Activated naive CD8-positive, alpha-beta T cell treated with anti-CD3 and anti-CD28 coated beads, Interleukin-2, amount 50 U/mL, for 24 hours (primary cell): ENCODE data around the gene PARVB.

Experiments
- ATAC-seq: fragments of 150-1000 bp; cut with Tn5 transposase; one replicate; pipeline ENCODE4 v1.10.0; 2021
- DNase-seq: peaks from one replicate; pipeline ENCODE4 v3.0.0; 2021
- H3K27ac Mint-ChIP-seq: one replicate; pipeline ENCODE4 v1.8.0; 2021; ENCODE audit warnings: mild to moderate bottlenecking, mixed read lengths
- H3K27me3 Mint-ChIP-seq: one replicate; pipeline ENCODE4 v1.8.0; 2021; ENCODE audit warnings: mixed read lengths
- H3K36me3 Mint-ChIP-seq: one replicate; pipeline ENCODE4 v1.8.0; 2021; ENCODE audit warnings: low read depth, mixed read lengths
- H3K4me1 Mint-ChIP-seq: one replicate; pipeline ENCODE4 v1.8.0; 2021; ENCODE audit warnings: mixed read lengths
- H3K4me3 Mint-ChIP-seq: one replicate; pipeline ENCODE4 v1.8.0; 2021; ENCODE audit warnings: mild to moderate bottlenecking, moderate library complexity, mixed read lengths
- H3K9me3 Mint-ChIP-seq: one replicate; pipeline ENCODE4 v1.8.0; 2021; ENCODE audit warnings: mixed read lengths

Gene PARVB

DNA sequence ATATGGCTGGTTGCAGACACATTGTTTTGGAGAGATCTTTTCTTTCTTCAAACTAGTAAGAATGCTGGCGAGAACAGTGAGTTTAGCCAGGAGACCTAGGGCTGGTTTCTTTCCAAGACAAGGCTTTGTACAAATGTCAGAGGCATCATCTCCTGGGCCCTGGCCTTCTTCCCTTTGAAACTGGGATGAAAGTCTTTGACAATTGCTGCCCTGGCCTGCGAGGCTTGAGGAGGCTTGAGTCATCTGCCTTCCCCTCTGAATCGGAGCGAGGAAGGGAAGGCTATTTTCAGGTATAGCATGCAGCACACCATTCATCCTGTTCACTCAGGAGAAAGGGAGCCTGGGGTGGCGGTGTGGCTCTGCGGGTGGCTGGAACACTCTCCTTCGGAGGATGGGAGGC lies 135.1 kb downstream of the PARVB start:
- H3K9me3 Mint-ChIP-seq: no peaks in the 10 kb centered on the region
- H3K27me3 Mint-ChIP-seq: no peaks in the 10 kb centered on the region
- peaks cover 3% of the 10 kb centered on the region for H3K36me3 Mint-ChIP-seq
- H3K27ac Mint-ChIP-seq: no peak overlapping the region
- ATAC-seq (no peak), DNase-seq (no peak)
- H3K4me1 Mint-ChIP-seq: no peaks in the 10 kb centered on the region
- H3K4me3 Mint-ChIP-seq: no peak overlapping the region

- Mint-ChIP-seq H3K4me3 (no peak overlapping the region), H3K27me3 (no peaks in the 10 kb centered on the region), H3K27ac (no peak overlapping the region), H3K9me3 (no peaks in the 10 kb centered on the region), H3K36me3 (peaks cover 3% of the 10 kb centered on the region), H3K4me1 (no peaks in the 10 kb centered on the region)
- no peak for DNase-seq
- no peak for ATAC-seq
Observed at GRCh38 chr22:44159811-44160210, 135.7 kb downstream of the PARVB start.

GRCh38 chr22:44160421-44160820 lies 136.3 kb downstream of the PARVB start:
- Mint-ChIP-seq H3K9me3 (no peaks in the 10 kb centered on the region), H3K4me3 (no peak overlapping the region), H3K4me1 (no peaks in the 10 kb centered on the region), H3K27ac (no peak overlapping the region), H3K36me3 (peaks cover 3% of the 10 kb centered on the region), H3K27me3 (no peaks in the 10 kb centered on the region)
- DNase-seq: no peak
- no peak for ATAC-seq

GRCh38 chr22:44161673-44162072 lies 137.6 kb downstream of the PARVB start:
- Mint-ChIP-seq H3K27me3 (no peaks in the 10 kb centered on the region), H3K9me3 (no peaks in the 10 kb centered on the region), H3K4me3 (no peak overlapping the region), H3K4me1 (no peaks in the 10 kb centered on the region), H3K27ac (no peak overlapping the region), H3K36me3 (peaks cover 3% of the 10 kb centered on the region)
- DNase-seq (no peak), ATAC-seq (no peak)

DNA sequence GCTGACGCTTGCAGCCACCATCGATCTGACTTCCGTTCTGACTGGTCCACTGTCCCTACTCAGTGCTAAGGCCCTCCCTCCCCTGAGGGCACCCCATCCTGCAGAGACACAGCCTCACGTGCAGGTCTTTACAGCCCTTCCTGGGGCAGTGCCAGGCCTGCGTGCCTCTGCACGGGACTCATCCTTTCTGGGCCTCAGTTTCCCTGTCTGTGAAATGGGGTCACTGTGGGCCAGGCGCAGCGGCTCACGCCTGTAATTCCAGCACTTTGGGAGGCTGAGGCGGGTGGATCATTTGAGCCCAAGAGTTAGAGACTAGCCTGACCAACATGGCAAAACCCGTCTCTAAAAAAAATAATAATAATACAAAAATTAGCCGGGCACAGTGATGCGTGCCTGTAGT lies 138.9 kb downstream of the PARVB start:
- Mint-ChIP-seq H3K27me3 (no peaks in the 10 kb centered on the region), H3K36me3 (peaks cover under 1% of the 10 kb centered on the region), H3K4me3 (no peak overlapping the region), H3K27ac (no peak overlapping the region), H3K4me1 (no peaks in the 10 kb centered on the region), H3K9me3 (no peaks in the 10 kb centered on the region)
- ATAC-seq (no peak), DNase-seq (no peak)

GRCh38 chr22:44163536-44163935 lies 139.4 kb downstream of the PARVB start:
- Mint-ChIP-seq H3K27ac (no peak overlapping the region), H3K4me1 (no peaks in the 10 kb centered on the region), H3K36me3 (no peaks in the 10 kb centered on the region), H3K27me3 (no peaks in the 10 kb centered on the region), H3K4me3 (no peak overlapping the region), H3K9me3 (no peaks in the 10 kb centered on the region)
- DNase-seq (no peak), ATAC-seq (no peak)

- Mint-ChIP-seq H3K9me3 (no peaks in the 10 kb centered on the region), H3K4me1 (no peaks in the 10 kb centered on the region), H3K27me3 (no peaks in the 10 kb centered on the region), H3K36me3 (no peaks in the 10 kb centered on the region), H3K27ac (no peak overlapping the region), H3K4me3 (no peak overlapping the region)
- no peak for DNase-seq
- ATAC-seq: no peak
Observed at GRCh38 chr22:44164031-44164430, 139.9 kb downstream of the PARVB start.

DNA sequence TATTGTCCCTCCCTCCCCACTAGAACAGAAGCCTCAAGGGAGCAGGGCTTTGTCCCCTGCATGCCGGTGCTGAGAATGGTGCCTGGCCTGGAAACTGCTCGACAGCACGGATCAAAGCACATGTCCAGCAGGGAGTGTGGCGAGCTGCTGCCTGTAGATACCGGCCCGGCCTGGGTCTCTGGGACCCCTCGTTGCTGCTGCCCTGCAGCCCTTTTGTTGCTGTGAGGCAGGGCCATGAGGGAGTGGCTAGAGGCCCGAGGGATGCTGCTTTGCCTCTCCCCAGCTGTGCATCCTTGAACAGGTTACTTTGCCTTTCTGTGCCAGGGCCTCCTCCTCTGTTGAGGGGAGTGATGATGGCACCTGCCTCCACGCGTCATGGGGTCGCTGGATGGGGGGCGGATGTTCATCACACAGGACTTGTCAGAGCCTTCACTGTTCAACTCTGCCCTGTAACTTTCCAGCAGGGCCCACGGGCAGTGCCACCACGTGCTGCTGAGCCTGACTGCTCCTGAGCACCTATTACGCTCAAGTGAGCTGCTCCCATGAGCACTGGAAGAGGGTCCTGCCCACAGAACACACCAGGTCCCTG lies 141.3 kb downstream of the PARVB start:
- no peak overlapping the region for H3K27ac Mint-ChIP-seq
- no peaks in the 10 kb centered on the region for H3K36me3 Mint-ChIP-seq
- no peaks in the 10 kb centered on the region for H3K4me1 Mint-ChIP-seq
- H3K4me3 Mint-ChIP-seq: no peak overlapping the region
- DNase-seq (no peak), ATAC-seq (no peak)
- H3K9me3 Mint-ChIP-seq: no peaks in the 10 kb centered on the region
- H3K27me3 Mint-ChIP-seq: no peaks in the 10 kb centered on the region

DNA sequence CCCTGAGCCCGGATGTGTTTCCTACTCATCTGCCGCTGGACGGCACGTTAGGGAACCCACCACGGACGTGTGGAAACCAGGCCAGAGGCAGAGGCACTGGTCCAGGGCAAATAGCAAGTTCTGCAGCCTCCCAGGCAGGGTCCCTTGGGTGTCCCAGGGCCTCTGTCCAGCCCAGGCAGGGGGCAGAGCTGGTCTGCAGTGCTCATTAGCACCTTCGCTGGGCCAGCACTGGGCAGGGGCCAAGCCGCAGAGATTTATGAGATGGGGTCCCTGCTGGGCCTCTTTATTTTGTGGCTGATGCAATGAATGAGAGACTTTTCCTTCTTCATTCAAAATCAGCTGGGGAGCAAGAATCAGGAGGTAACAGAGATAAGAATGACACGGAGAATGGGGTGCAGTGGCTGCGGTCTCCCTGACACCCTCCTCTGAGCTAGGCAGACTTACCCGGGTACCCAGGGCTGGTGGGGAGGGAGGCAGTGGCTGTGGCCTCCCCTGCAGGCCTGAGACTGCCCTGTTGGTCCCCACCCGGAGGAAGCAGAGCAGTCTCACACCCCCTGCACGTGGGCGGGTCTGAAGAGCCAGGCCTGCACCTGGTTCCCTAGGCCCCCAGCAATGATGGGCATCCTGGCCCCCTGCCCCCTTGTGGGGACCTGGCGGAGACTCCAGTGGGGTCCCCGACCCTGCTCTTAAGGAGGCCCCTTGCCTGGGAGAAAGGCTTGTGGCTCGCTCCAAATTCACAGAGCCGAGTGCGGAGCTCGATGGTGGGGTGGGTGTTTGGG lies 142.6 kb downstream of the PARVB start:
- no peak overlapping the region for H3K27ac Mint-ChIP-seq
- no peaks in the 10 kb centered on the region for H3K27me3 Mint-ChIP-seq
- no peaks in the 10 kb centered on the region for H3K36me3 Mint-ChIP-seq
- H3K4me3 Mint-ChIP-seq: no peak overlapping the region
- no peaks in the 10 kb centered on the region for H3K9me3 Mint-ChIP-seq
- no peaks in the 10 kb centered on the region for H3K4me1 Mint-ChIP-seq
- ATAC-seq: no peak
- DNase-seq: no peak

GRCh38 chr22:44167501-44167900 lies 143.4 kb downstream of the PARVB start:
- no peaks in the 10 kb centered on the region for H3K27me3 Mint-ChIP-seq
- H3K4me3 Mint-ChIP-seq: no peak overlapping the region
- H3K4me1 Mint-ChIP-seq: peaks cover 4% of the 10 kb centered on the region
- H3K9me3 Mint-ChIP-seq: no peaks in the 10 kb centered on the region
- no peaks in the 10 kb centered on the region for H3K36me3 Mint-ChIP-seq
- no peak for DNase-seq
- no peak overlapping the region for H3K27ac Mint-ChIP-seq
- ATAC-seq: no peak

GRCh38 chr22:44168206-44168605 lies 144.1 kb downstream of the PARVB start:
- ATAC-seq (no peak), DNase-seq (no peak)
- Mint-ChIP-seq H3K36me3 (no peaks in the 10 kb centered on the region), H3K27me3 (no peaks in the 10 kb centered on the region), H3K4me3 (no peak overlapping the region), H3K4me1 (peaks cover 7% of the 10 kb centered on the region), H3K9me3 (no peaks in the 10 kb centered on the region), H3K27ac (no peak overlapping the region)

DNA sequence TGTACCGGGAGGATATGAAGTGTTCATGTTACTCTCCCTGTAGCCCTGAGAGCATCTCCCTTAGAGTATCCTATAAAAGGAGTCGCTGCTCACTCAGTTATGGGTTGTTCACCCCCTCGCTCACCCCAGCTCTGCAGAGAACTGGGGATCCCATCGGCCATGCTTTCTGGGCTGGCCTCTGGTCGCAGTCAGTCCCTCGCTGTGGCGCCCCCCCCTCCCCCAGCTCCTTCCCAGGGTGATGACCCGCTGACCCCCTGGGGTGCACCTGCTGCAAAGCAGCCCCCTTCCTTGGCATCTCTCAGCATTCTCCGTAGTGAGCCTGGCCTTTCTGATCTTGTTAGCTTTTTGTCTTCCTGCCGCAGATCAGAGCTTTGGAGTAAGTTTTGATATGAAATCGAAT lies 146.4 kb downstream of the PARVB start:
- Mint-ChIP-seq H3K27me3 (no peaks in the 10 kb centered on the region), H3K36me3 (no peaks in the 10 kb centered on the region), H3K27ac (no peak overlapping the region), H3K4me1 (peaks cover 7% of the 10 kb centered on the region), H3K9me3 (no peaks in the 10 kb centered on the region), H3K4me3 (no peak overlapping the region)
- no peak for ATAC-seq
- DNase-seq: no peak

DNA sequence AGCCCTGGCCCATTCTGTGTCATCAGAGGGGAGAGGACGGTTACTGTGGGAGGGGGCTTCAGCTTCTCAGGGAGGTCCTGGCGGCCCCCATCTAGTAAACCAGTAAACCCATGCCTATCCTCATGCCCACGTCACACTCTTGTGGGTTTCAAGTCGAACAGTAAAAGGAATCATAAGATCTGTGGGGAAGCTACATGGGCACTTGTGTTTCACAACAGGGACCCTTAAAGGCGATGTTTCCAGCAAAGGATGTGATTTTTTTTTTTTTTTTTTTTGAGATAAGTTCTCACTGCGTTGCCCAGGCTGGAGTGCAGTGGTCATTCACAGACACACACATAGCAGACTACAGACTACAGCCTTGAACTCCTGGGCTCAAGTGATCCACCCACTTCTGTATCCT lies 147.5 kb downstream of the PARVB start:
- Mint-ChIP-seq H3K36me3 (no peaks in the 10 kb centered on the region), H3K4me3 (no peak overlapping the region), H3K4me1 (peaks cover 7% of the 10 kb centered on the region), H3K27me3 (no peaks in the 10 kb centered on the region), H3K27ac (no peak overlapping the region), H3K9me3 (no peaks in the 10 kb centered on the region)
- ATAC-seq: no peak
- no peak for DNase-seq

GRCh38 chr22:44172370-44173108 lies 148.4 kb downstream of the PARVB start:
- H3K36me3 Mint-ChIP-seq: no peaks in the 10 kb centered on the region
- H3K9me3 Mint-ChIP-seq: no peaks in the 10 kb centered on the region
- no peak for ATAC-seq
- no peaks in the 10 kb centered on the region for H3K27me3 Mint-ChIP-seq
- H3K27ac Mint-ChIP-seq: no peak overlapping the region
- no peak for DNase-seq
- no peak overlapping the region for H3K4me3 Mint-ChIP-seq
- peaks cover 7% of the 10 kb centered on the region for H3K4me1 Mint-ChIP-seq

GRCh38 chr22:44173154-44173553 lies 149.1 kb downstream of the PARVB start:
- H3K9me3 Mint-ChIP-seq: no peaks in the 10 kb centered on the region
- H3K27ac Mint-ChIP-seq: no peak overlapping the region
- H3K27me3 Mint-ChIP-seq: no peaks in the 10 kb centered on the region
- ATAC-seq: no peak
- H3K36me3 Mint-ChIP-seq: no peaks in the 10 kb centered on the region
- no peak overlapping the region for H3K4me3 Mint-ChIP-seq
- peaks cover 7% of the 10 kb centered on the region for H3K4me1 Mint-ChIP-seq
- DNase-seq: no peak
